Effector memory CD4-positive, alpha-beta T cell (primary cell): Measurements from ENCODE around the gene NTMT1.

ENCODE experiments used
- DNase-seq, 3 donors: peaks; one replicate each; pipeline ENCODE4 v3.0.0-alpha.2; 2020
- H3K27ac ChIP-seq: 2 replicates; pipeline ENCODE4 v1.7.0; 2013; ENCODE audit warnings: mild to moderate bottlenecking, low read length, moderate library complexity; ENCODE audit not compliant: insufficient read depth, poor library complexity, severe bottlenecking
- H3K27me3 ChIP-seq: replicated peaks from 2 replicates; pipeline ENCODE4 v1.7.0; 2013; ENCODE audit warnings: mild to moderate bottlenecking, low read length; ENCODE audit not compliant: insufficient read depth, control insufficient read depth, poor library complexity, severe bottlenecking
- H3K36me3 ChIP-seq: 2 replicates; pipeline ENCODE4 v1.7.0; 2013; ENCODE audit warnings: mild to moderate bottlenecking, low read length, moderate library complexity; ENCODE audit not compliant: control insufficient read depth, insufficient read depth
- H3K4me1 ChIP-seq: 2 replicates; pipeline ENCODE4 v1.7.0; 2013; ENCODE audit warnings: low read length, mild to moderate bottlenecking; ENCODE audit not compliant: control insufficient read depth, insufficient read depth, poor library complexity, severe bottlenecking
- H3K4me3 ChIP-seq: 2 replicates; pipeline ENCODE4 v1.7.0; 2013; ENCODE audit warnings: low read length, low read depth, mild to moderate bottlenecking; ENCODE audit not compliant: insufficient read depth, poor library complexity, severe bottlenecking
- H3K9me3 ChIP-seq: 2 replicates; pipeline ENCODE4 v1.7.0; 2013; ENCODE audit warnings: mild to moderate bottlenecking, low read length, moderate library complexity; ENCODE audit not compliant: control insufficient read depth

NTMT1 gene

DNA sequence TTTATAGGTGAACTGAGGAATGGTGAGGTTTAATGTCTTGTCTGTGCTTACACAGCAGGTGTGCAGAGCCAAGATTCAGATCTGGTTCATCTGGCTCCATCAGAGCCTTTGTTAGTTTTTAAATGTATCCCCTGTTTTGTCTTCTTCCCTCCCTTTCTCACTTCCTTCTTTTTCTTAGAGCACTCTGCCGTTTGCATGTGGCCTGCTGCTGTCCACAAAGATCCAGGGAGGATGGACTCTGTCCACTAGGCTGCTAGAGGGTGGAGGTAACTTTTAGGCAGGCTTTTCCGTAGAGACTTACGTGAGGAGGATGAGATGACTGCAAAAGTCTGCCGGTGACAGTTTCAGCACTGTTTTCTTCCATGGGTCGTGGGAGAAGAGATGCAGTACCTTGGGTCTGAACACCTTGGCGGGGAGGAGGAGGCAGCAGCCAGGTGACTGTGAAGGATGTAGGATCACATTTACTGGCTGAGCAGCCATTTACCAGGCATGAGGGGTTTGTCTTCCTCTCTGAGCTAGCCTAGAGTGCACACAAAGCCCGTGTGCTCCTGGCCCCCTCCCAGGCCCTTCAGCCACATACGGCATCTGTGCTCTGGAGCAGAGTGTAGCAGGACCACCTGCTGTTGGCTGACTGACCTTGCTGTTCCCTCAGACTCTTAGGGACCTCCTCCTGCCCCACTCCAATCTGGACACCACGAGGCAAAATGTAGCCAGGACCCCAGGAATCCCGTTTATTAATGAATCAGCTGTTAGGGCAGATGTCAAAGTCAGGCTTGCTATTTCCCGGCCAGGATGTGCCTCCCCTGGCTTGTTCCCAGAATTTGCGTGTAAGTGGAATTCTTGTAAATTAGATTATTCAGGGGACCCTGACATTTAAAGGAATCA is 1.8 kb downstream of the NTMT1 start:
- Histone ChIP-seq H3K4me1 (peaks cover 43% of the 10 kb centered on the region), H3K9me3 (no peaks in the 10 kb centered on the region), H3K27ac (peak overlapping the region; percentile 94), H3K27me3 (no peaks in the 10 kb centered on the region), H3K36me3 (peaks cover 11% of the 10 kb centered on the region), H3K4me3 (peak overlapping the region; percentile 86)
- no peak for DNase-seq

GRCh38 chr9:129628709-129629108 is 2.7 kb downstream of the NTMT1 start:
- Histone ChIP-seq H3K27me3 (no peaks in the 10 kb centered on the region), H3K27ac (no peak overlapping the region), H3K9me3 (no peaks in the 10 kb centered on the region), H3K4me1 (peaks cover 43% of the 10 kb centered on the region), H3K4me3 (no peak overlapping the region), H3K36me3 (peaks cover 20% of the 10 kb centered on the region)
- DNase-seq = no peak

DNA sequence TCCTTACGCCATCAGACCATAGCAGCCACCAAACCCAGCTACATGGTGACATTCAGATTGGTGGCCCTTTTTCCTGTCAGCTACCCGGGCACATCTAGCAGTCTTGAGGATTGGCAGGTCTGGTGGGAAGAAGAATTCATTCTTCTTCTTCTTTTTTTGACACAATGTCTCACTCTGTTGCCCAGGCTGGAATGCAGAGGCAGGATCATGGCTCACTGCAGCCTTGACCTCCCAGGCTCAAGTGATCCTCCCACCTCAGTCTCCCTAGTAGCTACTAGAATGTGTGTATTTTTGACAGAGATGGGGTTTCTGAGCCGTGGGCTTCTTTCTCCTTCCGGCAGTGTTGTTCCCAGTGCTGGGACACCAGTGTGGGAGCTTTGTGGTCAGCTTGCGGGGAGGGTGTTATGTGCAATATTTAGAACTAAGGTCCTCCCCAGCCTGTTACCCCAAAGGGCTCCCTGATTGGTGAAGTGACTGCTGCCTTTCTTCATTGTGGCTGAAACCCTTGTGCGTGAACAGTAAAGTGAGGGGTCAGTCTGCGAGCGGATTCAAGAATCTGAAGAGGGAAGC is 3.4 kb downstream of the NTMT1 start:
- Histone ChIP-seq H3K27me3 (no peaks in the 10 kb centered on the region), H3K27ac (no peak overlapping the region), H3K4me1 (peaks cover 39% of the 10 kb centered on the region), H3K4me3 (no peak overlapping the region), H3K9me3 (no peaks in the 10 kb centered on the region), H3K36me3 (peaks cover 26% of the 10 kb centered on the region)
- no peak for DNase-seq

GRCh38 chr9:129630967-129631673 is 5.2 kb downstream of the NTMT1 start:
- H3K27me3 ChIP-seq = no peaks in the 10 kb centered on the region
- H3K36me3 ChIP-seq = peaks cover 42% of the 10 kb centered on the region
- H3K4me3 ChIP-seq = no peak overlapping the region

DNA sequence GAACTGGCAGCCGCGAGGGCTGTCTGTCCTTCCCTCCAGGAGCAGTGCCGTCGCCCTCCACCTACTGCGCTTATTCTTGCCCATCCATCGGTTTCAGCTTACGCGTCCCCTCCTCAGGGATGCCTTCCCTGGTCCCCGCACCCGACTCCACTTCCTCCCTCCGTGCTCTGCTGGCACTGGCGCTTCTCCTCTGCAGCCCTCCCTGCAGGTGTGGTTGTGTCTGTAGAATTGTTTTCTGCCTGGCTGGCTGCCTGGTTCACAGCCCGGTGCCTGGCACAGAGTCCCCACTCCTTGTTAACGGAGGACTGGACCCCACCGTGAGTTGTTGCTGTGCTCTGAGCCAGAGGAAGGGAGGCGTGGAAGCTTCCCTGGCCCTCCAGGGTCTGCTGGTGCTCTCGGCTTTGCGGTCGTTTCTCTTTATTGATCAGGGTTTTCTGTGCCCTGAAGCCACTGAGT is 5.7 kb downstream of the NTMT1 start:
- Histone ChIP-seq H3K36me3 (peaks cover 45% of the 10 kb centered on the region), H3K4me1 (peaks cover 25% of the 10 kb centered on the region), H3K27me3 (no peaks in the 10 kb centered on the region), H3K4me3 (no peak overlapping the region), H3K27ac (no peak overlapping the region), H3K9me3 (no peaks in the 10 kb centered on the region)
- no peak for DNase-seq

More at GRCh38 chr9:129630967-129631673, 5.2 kb downstream of the NTMT1 start:
- peaks cover 29% of the 10 kb centered on the region for H3K4me1 ChIP-seq
- DNase-seq = no peak
- no peaks in the 10 kb centered on the region for H3K9me3 ChIP-seq
- no peak overlapping the region for H3K27ac ChIP-seq

DNA sequence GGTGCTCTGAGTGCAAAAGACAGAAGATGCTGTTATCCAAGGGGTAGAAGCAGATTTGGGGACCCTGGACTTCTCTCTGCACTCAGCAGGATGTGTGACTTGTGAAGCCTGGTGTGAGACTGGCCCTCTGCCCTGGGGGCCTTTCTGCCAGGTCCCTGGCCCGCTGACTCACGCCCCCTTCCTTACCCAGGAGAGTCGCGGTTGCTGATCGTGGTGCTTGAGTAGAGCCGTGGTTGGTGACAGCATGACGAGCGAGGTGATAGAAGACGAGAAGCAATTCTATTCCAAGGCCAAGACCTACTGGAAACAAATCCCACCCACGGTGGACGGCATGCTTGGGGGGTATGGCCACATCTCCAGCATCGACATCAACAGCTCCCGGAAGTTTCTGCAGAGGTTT is 6.5 kb downstream of the NTMT1 start:
- no peak for DNase-seq
- no peaks in the 10 kb centered on the region for H3K9me3 ChIP-seq
- no peak overlapping the region for H3K4me3 ChIP-seq
- peaks cover 53% of the 10 kb centered on the region for H3K36me3 ChIP-seq
- H3K4me1 ChIP-seq = peaks cover 19% of the 10 kb centered on the region
- H3K27ac ChIP-seq = peak overlapping the region; percentile 7
- no peaks in the 10 kb centered on the region for H3K27me3 ChIP-seq

GRCh38 chr9:129633207-129633606 is 7.2 kb downstream of the NTMT1 start:
- Histone ChIP-seq H3K36me3 (peaks cover 60% of the 10 kb centered on the region), H3K4me3 (no peak overlapping the region), H3K27me3 (no peaks in the 10 kb centered on the region), H3K27ac (no peak overlapping the region), H3K9me3 (no peaks in the 10 kb centered on the region), H3K4me1 (peaks cover 12% of the 10 kb centered on the region)
- no peak for DNase-seq

GRCh38 chr9:129633848-129634247 is 7.9 kb downstream of the NTMT1 start:
- H3K4me3 ChIP-seq = no peak overlapping the region
- H3K27ac ChIP-seq = no peak overlapping the region
- peaks cover 67% of the 10 kb centered on the region for H3K36me3 ChIP-seq
- no peaks in the 10 kb centered on the region for H3K27me3 ChIP-seq
- H3K4me1 ChIP-seq = peaks cover 7% of the 10 kb centered on the region
- H3K9me3 ChIP-seq = no peaks in the 10 kb centered on the region
- DNase-seq = no peak

DNA sequence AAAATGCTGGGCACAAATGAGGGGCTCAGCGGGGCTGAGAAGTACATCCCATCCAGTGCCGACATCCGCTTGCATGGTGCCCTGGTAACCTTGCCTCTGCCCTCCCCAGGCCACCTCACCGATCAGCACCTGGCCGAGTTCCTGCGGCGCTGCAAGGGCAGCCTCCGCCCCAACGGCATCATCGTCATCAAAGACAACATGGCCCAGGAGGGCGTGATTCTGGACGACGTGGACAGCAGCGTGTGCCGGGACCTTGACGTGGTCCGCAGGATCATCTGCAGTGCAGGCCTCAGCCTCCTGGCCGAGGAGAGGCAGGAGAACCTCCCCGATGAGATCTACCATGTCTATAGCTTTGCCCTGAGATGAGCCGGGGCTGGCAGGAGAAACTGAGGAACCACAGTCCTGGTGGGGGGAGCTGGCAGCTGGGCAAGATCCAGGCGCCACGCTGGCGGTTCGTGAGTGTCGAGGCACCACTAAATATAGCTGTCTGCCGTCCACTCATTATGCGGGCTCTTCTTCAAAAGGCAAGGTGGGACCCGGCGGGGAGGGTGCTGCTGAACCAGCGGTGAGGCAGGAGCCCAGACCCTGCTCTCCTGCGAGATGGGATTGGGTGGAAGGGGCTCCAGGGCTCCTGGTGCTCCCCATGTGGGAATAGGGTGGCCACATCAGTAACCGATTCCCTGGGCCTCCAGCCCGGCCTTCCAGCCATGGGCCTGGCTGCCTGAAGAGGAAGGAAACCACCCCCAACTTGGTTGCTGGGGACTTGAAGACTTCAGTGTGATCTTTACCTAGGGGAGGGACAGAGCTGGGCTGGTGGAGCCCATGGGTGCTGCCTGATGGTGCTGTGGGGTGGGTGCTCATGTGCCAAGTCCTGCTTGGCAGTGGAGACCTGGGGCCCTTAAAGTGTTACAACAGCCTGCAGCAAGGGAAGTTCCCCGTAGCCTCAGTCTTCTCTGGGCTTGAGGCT is 9.4 kb downstream of the NTMT1 start:
- H3K36me3 ChIP-seq = peaks cover 75% of the 10 kb centered on the region
- peaks cover 6% of the 10 kb centered on the region for H3K4me1 ChIP-seq
- H3K4me3 ChIP-seq = no peak overlapping the region
- H3K9me3 ChIP-seq = no peaks in the 10 kb centered on the region
- H3K27me3 ChIP-seq = no peaks in the 10 kb centered on the region
- DNase-seq = no peak
- H3K27ac ChIP-seq = no peak overlapping the region
